Prostate gland (tissue), 2 donors: Measurements from ENCODE around the gene HMMR. TPM values are rescaled to one million over a fixed set of nuclear protein-coding genes. Genes with fewer than 3 reads are reported as not detected.

Experiments used
- DNase-seq: peaks from one replicate; pipeline ENCODE4 v3.0.0-alpha.2; 2019; ENCODE audit warnings: low spot score
- H3K27ac ChIP-seq, 2 donors: fragments of 200-600 bp; sonication (generic); 2 replicates each; pipeline ENCODE4 v1.5.1; 2017 to 2019
- H3K27me3 ChIP-seq: fragments of 200-600 bp; sonication (generic); replicated peaks from 2 replicates; pipeline ENCODE4 v1.5.1; 2019; ENCODE audit not compliant: insufficient read depth
- H3K36me3 ChIP-seq, 2 donors: fragments of 200-600 bp; sonication (generic); 1 replicate in 1 of 2; 2 replicates in 1 of 2; pipeline versions ENCODE4 v1.5.1 to v1.8.1; 2017 to 2019
- H3K4me1 ChIP-seq: fragments of 200-600 bp; sonication (generic); replicated peaks from 2 replicates; pipeline ENCODE4 v1.5.1; 2019
- H3K4me3 ChIP-seq, 2 donors: fragments of 200-600 bp; sonication (generic); 2 replicates each; pipeline ENCODE4 v1.5.1; 2017 to 2019
- H3K9me3 ChIP-seq: fragments of 200-600 bp; sonication (generic); 2 replicates; pipeline ENCODE4 v1.5.1; 2017
- CTCF ChIP-seq, 4 experiments: fragments of 200-600 bp in 2 of 4; fragments of 450-650 bp in 2 of 4; sonication (generic) in 2 of 4; IDR thresholded peaks; 1 replicate in 3 of 4; 2 replicates in 1 of 4; pipeline ENCODE4 v1.5.1; 2016 to 2019; ENCODE audit warnings: antibody characterized with exemption in 4 of 4, mild to moderate bottlenecking in 2 of 4, moderate library complexity in 2 of 4
- POLR2A ChIP-seq: fragments of 450-650 bp; IDR thresholded peaks from one replicate; pipeline ENCODE4 v1.6.1; 2016; ENCODE audit warnings: antibody characterized with exemption, mild to moderate bottlenecking
- POLR2AphosphoS5 ChIP-seq: sonication (generic); formaldehyde crosslinking; IDR thresholded peaks from one replicate; pipeline ENCODE4 v1.6.1; 2017; ENCODE audit warnings: antibody characterized with exemption
- WGBS: methylation state at CpG from one replicate; pipeline ENCODE4 v1.1.5; 2018; 5-methylcytosine and 5-hydroxymethylcytosine counted together
- intact Hi-C: fragments of 100-400 bp; cut with DNase I; formaldehyde crosslinking; loops from one replicate; pipeline ENCODE4 v1.14.2; 2022
- total RNA-seq, 2 donors: library from RNA; depleted of rRNA; stranded (reverse); fragments of >200 nt; gene quantifications; one replicate each; pipeline ENCODE4 v1.1.0, GENCODE V29; 2016

The HMMR gene
- total RNA-seq, 2 donors from 2014 or later = 1.7 to 1.8 TPM

GRCh38 chr5:163463063-163463435, 2.6 kb downstream of the HMMR start:
- TF ChIP-seq CTCF (IDR thresholded peaks at IDR 0.05) = no peak
- TF ChIP-seq POLR2A = no peak
- TF ChIP-seq POLR2AphosphoS5 = no peak
- DNase-seq = no peak
- Histone ChIP-seq H3K4me3 (no peak overlapping the region), H3K36me3 (no peaks in the 10 kb centered on the region), H3K27me3 (no peaks in the 10 kb centered on the region), H3K4me1 (no peaks in the 10 kb centered on the region), H3K27ac (no peak overlapping the region), H3K9me3 (no peaks in the 10 kb centered on the region)
- intact Hi-C loops = no loop called here

GRCh38 chr5:163467682-163468081, 7.2 kb downstream of the HMMR start:
- Histone ChIP-seq H3K27me3 (no peaks in the 10 kb centered on the region), H3K27ac (no peak overlapping the region), H3K4me3 (no peak overlapping the region), H3K9me3 (no peaks in the 10 kb centered on the region), H3K36me3 (no peaks in the 10 kb centered on the region), H3K4me1 (no peaks in the 10 kb centered on the region)
- no peak for TF ChIP-seq POLR2A
- no peak for TF ChIP-seq POLR2AphosphoS5
- TF ChIP-seq CTCF (IDR thresholded peaks at IDR 0.05) = no peak
- 46% methylated on average over 4 of the region's 4 CpGs for WGBS
- intact Hi-C loops = no loop called here
- no peak for DNase-seq

GRCh38 chr5:163473635-163474243, 13.3 kb downstream of the HMMR start:
- Histone ChIP-seq H3K36me3 (no peaks in the 10 kb centered on the region), H3K4me1 (no peaks in the 10 kb centered on the region), H3K9me3 (no peaks in the 10 kb centered on the region), H3K27me3 (no peaks in the 10 kb centered on the region), H3K27ac (no peak overlapping the region), H3K4me3 (no peak overlapping the region)
- 78% methylated on average over 3 of the region's 3 CpGs for WGBS
- TF ChIP-seq CTCF (IDR thresholded peaks at IDR 0.05) (peak in 3 of 4 experiments; percentile 30 to 43 (median 38)), POLR2A (no peak), POLR2AphosphoS5 (no peak)
- intact Hi-C loops = no loop called here
- no peak for DNase-seq

DNA sequence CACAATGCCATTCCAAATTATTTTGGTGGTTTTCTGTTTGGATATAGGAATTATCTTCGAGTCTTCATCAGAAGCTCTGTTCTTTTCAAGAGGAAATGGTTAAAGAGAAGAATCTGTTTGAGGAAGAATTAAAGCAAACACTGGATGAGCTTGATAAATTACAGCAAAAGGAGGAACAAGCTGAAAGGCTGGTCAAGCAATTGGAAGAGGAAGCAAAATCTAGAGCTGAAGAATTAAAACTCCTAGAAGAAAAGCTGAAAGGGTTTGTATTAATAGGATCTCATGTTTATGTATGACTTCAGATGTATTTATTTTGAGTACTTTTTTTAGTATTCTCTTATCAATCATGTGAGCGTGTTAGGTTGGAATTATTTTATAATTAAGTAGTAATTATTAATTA, 15.0 kb downstream of the HMMR start:
- Histone ChIP-seq H3K4me1 (no peaks in the 10 kb centered on the region), H3K27ac (no peak overlapping the region), H3K4me3 (no peak overlapping the region), H3K27me3 (no peaks in the 10 kb centered on the region), H3K36me3 (no peaks in the 10 kb centered on the region), H3K9me3 (no peaks in the 10 kb centered on the region)
- DNase-seq = no peak
- WGBS = 85% methylated on average over 2 of the region's 2 CpGs
- intact Hi-C loops = no loop called here
- TF ChIP-seq POLR2A (no peak), CTCF (IDR thresholded peaks at IDR 0.05) (no peak), POLR2AphosphoS5 (no peak)
